ENCODE data around the gene SLCO2A1.

SLCO2A1 gene

GRCh38 chr3:133998691-133999241, 31.0 kb downstream of the SLCO2A1 start:
- no peak for DNase-seq

DNA sequence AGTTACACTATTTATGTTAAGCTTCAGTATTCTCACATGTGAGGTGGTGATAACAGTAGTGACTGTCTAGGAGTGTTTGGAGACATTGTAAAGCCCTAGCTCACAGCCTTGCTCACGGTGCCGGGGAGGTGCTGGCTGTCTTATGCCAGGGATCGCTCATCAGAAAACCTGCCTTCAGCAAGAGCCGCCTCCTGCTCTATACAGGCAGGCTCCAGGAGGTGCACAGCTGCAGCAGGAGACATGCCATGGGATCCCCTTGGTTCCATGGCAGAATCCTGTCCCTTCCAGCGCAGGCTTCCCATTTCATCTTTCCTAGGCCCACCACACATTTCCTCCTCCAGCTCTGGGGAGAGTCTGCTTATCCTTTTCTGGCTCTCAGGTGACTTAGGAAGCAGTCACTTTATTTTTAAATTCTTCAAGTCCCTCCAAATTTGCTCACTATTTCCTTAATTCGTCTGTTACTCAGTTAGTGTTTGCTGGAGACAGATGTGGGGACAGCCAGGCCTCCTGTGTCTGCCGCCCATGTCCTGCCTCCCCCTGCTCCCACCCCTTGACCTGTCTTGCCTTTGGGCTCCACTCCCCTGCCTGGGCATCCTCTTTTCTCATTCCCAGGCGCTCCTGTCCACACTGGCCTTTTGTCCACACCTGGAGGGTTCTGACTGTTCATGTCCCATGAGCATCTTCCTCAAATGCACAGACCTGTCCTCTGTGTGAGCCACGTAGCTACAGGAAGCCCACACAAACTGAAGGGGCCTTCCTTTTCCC, 31.7 kb downstream of the SLCO2A1 start:
- no peak for DNase-seq

DNA sequence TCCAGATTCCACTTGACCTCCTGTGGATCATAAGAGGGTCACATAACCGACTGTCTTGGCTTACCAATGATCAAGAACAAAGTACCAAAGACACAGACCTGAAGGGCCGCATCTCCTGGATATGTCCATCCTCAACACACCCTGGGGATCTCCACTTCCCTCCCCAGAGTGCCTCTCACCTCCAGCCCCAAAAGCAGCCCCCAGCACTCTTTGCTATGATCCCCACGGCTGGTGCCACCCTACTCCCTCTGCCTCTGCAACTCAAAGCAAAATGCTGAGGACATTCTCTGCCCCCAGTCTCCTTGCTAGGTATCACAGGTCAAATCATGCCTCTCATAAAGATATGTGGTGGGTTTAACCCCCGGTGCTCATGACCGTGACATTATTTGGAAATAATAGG, 32.7 kb downstream of the SLCO2A1 start:
- no peak for DNase-seq

- no peak for DNase-seq
Observed at GRCh38 chr3:133996251-133996661, 33.5 kb downstream of the SLCO2A1 start.

- DNase-seq = no peak
Observed at GRCh38 chr3:133995264-133995663, 34.5 kb downstream of the SLCO2A1 start.

DNA sequence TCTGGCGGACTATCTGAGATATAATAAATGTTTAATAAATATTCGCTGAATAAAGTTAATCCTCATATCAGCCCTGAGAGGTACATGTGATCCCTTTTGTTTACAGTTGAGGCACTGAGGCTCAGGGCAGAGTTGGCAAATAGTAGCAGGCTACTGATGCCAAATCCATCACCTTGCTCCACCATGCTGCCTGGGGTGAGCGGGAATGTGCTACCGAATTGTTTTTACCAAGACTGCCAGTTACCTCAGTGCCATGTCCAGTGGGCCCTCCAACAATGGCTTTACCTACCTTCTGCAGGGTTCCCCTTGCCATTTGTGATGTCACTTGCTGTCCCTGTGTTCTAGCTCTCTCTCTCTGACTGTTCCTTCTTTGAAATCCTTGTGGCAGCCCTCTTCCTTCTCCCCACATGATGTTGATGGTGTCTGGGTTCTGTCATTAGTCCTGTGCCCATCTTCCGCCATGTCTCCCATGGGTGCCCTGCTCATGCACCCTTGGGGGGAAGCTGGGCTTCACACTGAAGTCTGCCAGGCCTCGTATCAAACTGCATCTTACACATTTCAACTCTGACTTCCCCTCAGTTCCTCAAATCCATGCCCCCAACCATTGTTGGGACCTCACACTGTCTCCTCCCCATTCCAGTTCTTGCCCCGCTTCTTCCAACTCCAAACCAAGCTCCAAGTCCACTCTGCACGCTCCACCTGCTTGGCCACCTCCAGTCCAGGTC, 35.4 kb downstream of the SLCO2A1 start:
- DNase-seq = no peak

GRCh38 chr3:133992951-133993620, 36.6 kb downstream of the SLCO2A1 start:
- no peak for DNase-seq

DNA sequence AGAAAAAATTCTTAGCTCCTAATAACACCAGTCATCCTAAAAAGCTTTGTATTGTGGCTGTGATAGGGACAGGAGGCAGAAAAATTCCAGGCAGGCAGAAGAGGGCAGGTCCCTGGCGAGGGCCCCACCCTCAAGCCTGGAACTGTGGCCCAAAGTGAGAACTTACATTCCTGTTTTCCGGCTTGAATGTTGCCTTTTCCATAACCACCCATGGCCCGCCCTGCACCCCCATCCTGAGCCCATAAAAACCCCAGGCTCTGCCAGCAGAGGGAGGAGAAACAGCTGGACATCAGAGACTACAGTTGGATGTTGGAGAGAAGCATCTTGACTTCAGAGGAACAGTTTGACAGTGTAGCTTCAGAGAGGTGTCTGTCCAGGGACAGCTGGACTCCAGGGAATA, 37.3 kb downstream of the SLCO2A1 start:
- DNase-seq = no peak

- no peak for DNase-seq
Observed at GRCh38 chr3:133991637-133992036, 38.1 kb downstream of the SLCO2A1 start.

DNA sequence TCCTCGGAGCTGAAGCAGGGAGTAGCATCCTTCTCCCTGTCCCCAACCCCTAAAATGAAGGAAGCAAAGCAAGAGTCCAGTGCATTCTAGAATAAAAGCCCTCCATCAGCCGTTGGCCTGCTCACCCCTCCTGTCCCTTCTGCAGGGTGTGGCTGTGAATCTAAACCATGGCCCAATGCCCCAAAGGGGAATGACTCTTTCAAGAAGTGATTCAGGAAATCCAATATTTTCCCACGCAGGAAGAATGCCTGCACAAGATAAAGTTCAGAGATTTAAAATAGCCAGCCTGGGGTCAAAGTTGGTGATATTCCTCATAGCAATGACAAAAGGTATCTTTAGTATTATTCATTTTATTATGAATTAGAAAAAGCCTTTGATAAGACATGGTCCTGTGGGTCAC, 38.5 kb downstream of the SLCO2A1 start:
- no peak for DNase-seq

GRCh38 chr3:133989936-133990702, 39.6 kb downstream of the SLCO2A1 start:
- DNase-seq = no peak

DNA sequence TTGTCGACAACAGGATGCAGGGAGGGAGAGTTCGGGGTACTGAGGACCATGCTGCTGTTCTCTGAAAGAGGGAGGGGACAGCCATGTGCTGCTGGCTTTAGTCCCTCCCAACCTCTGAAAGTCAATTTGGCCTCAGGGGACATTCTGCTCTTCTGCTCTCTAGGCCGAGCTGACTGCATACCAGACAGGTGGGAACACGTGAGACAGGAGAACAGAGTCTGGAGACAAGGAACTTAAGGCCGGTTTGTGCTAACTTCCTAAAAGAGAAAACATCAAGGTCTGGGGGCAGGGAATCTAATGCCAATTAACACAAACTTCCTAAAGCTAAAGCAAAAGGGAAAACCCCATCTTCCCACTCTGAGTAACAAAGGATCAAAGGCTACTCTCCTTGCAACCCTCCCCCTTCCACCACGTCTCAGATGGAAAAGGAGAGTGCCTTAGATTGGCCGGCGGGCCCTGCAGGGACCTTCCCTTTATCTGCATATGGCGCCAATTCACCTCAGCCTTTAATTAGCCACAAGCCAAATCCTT, 41.0 kb downstream of the SLCO2A1 start:
- DNase-seq = no peak

DNA sequence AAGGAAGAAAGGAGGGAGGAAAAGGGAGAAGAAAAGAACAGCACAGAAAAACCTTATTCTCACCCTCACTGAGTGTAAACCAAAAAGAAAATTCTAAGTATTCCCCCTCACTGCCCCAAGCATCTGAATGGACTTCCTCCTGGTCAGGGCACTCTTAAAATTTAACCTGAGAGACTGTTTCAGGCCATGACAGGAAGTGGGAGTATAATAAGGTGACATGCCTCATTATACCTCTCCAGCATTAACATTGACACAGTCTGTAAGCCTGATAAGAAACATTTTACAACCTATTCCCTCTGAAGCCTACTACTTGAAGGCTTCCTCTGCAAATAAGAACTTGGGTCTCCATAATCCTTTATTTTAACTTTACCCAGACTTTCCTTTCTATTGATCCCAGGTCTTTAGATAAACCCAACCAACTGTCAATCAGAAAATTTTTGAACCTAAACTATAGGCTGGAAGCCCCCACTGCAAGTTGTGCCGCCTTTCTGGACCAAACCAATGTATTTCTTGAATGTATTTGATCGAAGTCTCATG, 41.7 kb downstream of the SLCO2A1 start:
- no peak for DNase-seq

DNA sequence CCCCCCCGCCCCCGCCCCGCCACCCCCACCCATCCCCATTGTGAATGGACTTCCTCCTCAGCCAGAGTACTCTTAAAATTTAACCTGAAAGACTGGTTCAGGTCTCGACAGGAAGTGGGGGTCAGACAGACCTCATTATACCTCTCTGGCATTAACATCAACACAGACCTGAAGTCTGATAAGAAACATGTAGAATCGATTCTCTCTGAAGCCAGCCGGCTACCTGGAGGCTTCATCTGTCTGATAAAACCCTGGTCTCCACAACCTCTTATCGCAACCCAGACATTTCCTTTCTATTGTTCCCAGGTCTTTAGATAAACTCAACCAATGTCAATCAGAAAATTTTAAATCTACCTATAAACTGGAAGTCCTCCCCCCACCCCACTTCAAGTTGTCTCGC, 42.6 kb downstream of the SLCO2A1 start:
- no peak for DNase-seq

GRCh38 chr3:133986311-133986710, 43.4 kb downstream of the SLCO2A1 start:
- DNase-seq = no peak

GRCh38 chr3:133984975-133985374, 44.8 kb downstream of the SLCO2A1 start:
- DNase-seq = no peak

GRCh38 chr3:133983576-133984560, 45.9 kb downstream of the SLCO2A1 start:
- no peak for DNase-seq

- no peak for DNase-seq
Observed at GRCh38 chr3:133983126-133983525, 46.6 kb downstream of the SLCO2A1 start.

DNA sequence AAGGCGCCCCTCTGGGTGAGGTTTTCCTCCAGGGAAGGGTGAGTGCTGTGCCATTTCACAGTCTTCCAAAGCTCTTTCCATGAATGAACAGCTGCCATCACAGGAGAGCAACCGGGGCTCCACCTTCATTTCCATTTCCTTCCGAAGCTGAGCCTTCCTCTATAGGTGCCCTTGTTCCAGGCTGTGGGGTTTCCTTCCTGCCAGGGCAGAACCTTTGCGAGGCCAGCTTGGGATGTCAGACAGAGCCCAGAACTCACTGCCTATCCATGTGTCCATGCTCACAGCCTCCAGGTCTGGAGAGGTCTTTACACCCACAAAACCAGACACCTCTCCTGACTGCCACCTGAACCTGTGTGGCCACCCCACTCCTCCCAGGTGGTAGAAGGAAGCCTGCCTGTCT, 49.2 kb downstream of the SLCO2A1 start:
- no peak for DNase-seq

- DNase-seq = no peak
Observed at GRCh38 chr3:133980035-133980434, 49.7 kb downstream of the SLCO2A1 start.

DNA sequence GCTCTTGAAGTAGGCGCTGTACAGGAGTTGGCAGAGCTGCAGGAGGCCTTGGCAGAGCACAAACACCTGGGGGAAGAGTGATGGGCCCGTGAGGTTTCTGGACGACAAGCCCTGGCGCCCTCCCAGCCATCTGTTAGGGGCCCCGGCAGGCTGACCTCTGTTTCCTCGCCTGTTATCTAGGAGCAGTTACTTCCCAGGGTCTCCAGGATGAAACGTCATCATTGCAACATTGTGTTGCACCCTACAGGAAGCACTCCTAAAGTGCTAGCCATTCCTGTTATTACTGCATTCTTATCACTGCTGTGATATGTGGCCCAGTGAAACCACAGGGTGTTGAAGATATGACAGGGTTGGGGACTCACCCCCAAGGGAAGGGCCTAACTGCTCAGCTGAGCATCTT, 50.2 kb downstream of the SLCO2A1 start:
- DNase-seq = no peak
